CD4-positive, alpha-beta memory T cell (primary cell): ENCODE results near the gene APOL2. TPM values are rescaled to one million over a fixed set of nuclear protein-coding genes. Genes with fewer than 3 reads are reported as not detected.

Source experiments
- CTCF ChIA-PET: fragments of 350-600 bp; sonication (Branson Sonifier 250); formaldehyde crosslinking; loops from one replicate; lab custom pipeline; 2021; ENCODE audit warnings: inconsistent platforms; ENCODE audit not compliant: partially characterized antibody; lab: Charles Lee
- POLR2A ChIA-PET: fragments of 350-600 bp; sonication (Branson Sonifier 250); formaldehyde crosslinking; loops from one replicate; lab custom pipeline; 2021; ENCODE audit not compliant: partially characterized antibody; lab: Charles Lee
- DNase-seq, 5 donors: peaks; one replicate each; pipeline versions ENCODE4 v3.0.0 to v3.0.0-alpha.2; 2020 to 2022; ENCODE audit warnings: mixed read lengths in 1 of 5
- H3K27ac ChIP-seq: one replicate; pipeline ENCODE4 v1.7.0; 2013; ENCODE audit warnings: low read depth, low read length
- H3K27me3 ChIP-seq: 2 replicates; pipeline ENCODE4 v1.7.0; 2013; ENCODE audit warnings: mild to moderate bottlenecking, low read length, moderate library complexity; ENCODE audit not compliant: insufficient read depth
- H3K36me3 ChIP-seq: 2 replicates; pipeline ENCODE4 v1.7.0; 2013; ENCODE audit warnings: mild to moderate bottlenecking, low read length, moderate library complexity; ENCODE audit not compliant: insufficient read depth
- H3K4me1 ChIP-seq: 2 replicates; pipeline ENCODE4 v1.7.0; 2013; ENCODE audit warnings: mild to moderate bottlenecking, low read length, moderate library complexity; ENCODE audit not compliant: insufficient read depth
- H3K4me3 ChIP-seq, 2 donors: one replicate each; pipeline ENCODE4 v1.7.0; 2013; ENCODE audit warnings: low read length in 2 of 2, mild to moderate bottlenecking in 1 of 2
- H3K9me3 ChIP-seq, 2 donors: one replicate each; pipeline ENCODE4 v1.7.0; 2013; ENCODE audit warnings: low read length in 2 of 2, control low read depth in 1 of 2; ENCODE audit not compliant: control insufficient read depth in 1 of 2
- H3K27ac Mint-ChIP-seq, 7 donors: one replicate each; pipeline ENCODE4 v1.8.0; 2020 to 2021; ENCODE audit warnings: mixed read lengths in 7 of 7, mild to moderate bottlenecking in 6 of 7, inconsistent platforms in 3 of 7, moderate library complexity in 3 of 7
- H3K27me3 Mint-ChIP-seq, 2 donors: one replicate each; pipeline ENCODE4 v1.8.0; 2020 to 2021; ENCODE audit warnings: mixed read lengths in 2 of 2
- H3K36me3 Mint-ChIP-seq, 2 donors: one replicate each; pipeline ENCODE4 v1.8.0; 2020 to 2021; ENCODE audit warnings: mixed read lengths in 2 of 2, inconsistent platforms in 1 of 2, mild to moderate bottlenecking in 1 of 2
- H3K4me1 Mint-ChIP-seq, 4 donors: one replicate each; pipeline ENCODE4 v1.8.0; 2020 to 2021; ENCODE audit warnings: mixed read lengths in 4 of 4, mild to moderate bottlenecking in 1 of 4
- H3K4me3 Mint-ChIP-seq, 8 donors: one replicate each; pipeline ENCODE4 v1.8.0; 2020 to 2021; ENCODE audit warnings: mixed read lengths in 8 of 8, mild to moderate bottlenecking in 7 of 8, moderate library complexity in 6 of 8, inconsistent platforms in 3 of 8
- H3K9me3 Mint-ChIP-seq, 8 donors: one replicate each; pipeline ENCODE4 v1.8.0; 2020 to 2021; ENCODE audit warnings: mixed read lengths in 8 of 8, mild to moderate bottlenecking in 5 of 8, inconsistent platforms in 3 of 8, moderate library complexity in 1 of 8
- intact Hi-C: fragments of 100-400 bp; cut with micrococcal nuclease; formaldehyde crosslinking; loops from one replicate; pipeline ENCODE4 v1.15.1; 2023
- polyA plus RNA-seq, 2 donors: library from polyadenylated mRNA; unstranded; fragments of 300-500 nt; fragmentation: Illumina TruSeq; gene quantifications; one replicate each; pipeline ENCODE4 v1.2.3, GENCODE V29; 2021
- total RNA-seq, 2 experiments: library from RNA; stranded (reverse); gene quantifications; one replicate each; pipeline ENCODE4 v1.2.3, GENCODE V29; 2021

Gene APOL2
- total and polyA plus RNA-seq, 4 experiments from 2014 or later: 24.4 to 103 (median 61.7) TPM

- CTCF ChIA-PET: interaction anchor here (0.7 to 6.2 kb wide), 7 partner anchors 12 to 234 kb away, joined by 3 to 47 read pairs (median 4); partner anchors contain the start of gene APOL1
- H3K36me3 Mint-ChIP-seq: peaks cover 54 to 64% of the 10 kb centered on the region in 2 donors
- no peaks in the 10 kb centered on the region for H3K27me3 Mint-ChIP-seq
- Histone ChIP-seq H3K9me3 (no peaks in the 10 kb centered on the region), H3K4me1 (peaks cover 46% of the 10 kb centered on the region), H3K27ac (peak overlapping the region; percentile 81), H3K36me3 (peaks cover 40% of the 10 kb centered on the region), H3K27me3 (no peaks in the 10 kb centered on the region), H3K4me3 (no peak overlapping the region)
- peak overlapping the region; percentile 15 to 99 (median 86) for H3K27ac Mint-ChIP-seq
- peaks cover 0 to 4% (median 0%) of the 10 kb centered on the region in 8 donors for H3K9me3 Mint-ChIP-seq
- POLR2A ChIA-PET: interaction anchor here (0.6 to 4.5 kb wide), 6 partner anchors 16 to 293 kb away, joined by 3 to 17 read pairs (median 4); partner anchors contain the start of genes APOL1, EIF3D and TXN2
- peak overlapping the region; percentile 96 to 100 (median 99) for H3K4me3 Mint-ChIP-seq
- peaks cover 42 to 68% (median 56%) of the 10 kb centered on the region in 4 donors for H3K4me1 Mint-ChIP-seq
- DNase-seq: no peak
- intact Hi-C loops: loop anchor here (5.0 kb wide), 2 partner anchors 79 to 251 kb away; no protein-coding TSS in a partner anchor
Observed at GRCh38 chr22:36236388-36237319, 2.7 kb downstream of the APOL2 start.

GRCh38 chr22:36235585-36235984 is 3.7 kb downstream of the APOL2 start:
- Mint-ChIP-seq H3K27ac (peak overlapping the region; percentile 0 to 76 (median 29)), H3K9me3 (peaks cover 0 to 4% (median 0%) of the 10 kb centered on the region in 8 donors), H3K27me3 (no peaks in the 10 kb centered on the region), H3K4me1 (peaks cover 42 to 68% (median 56%) of the 10 kb centered on the region in 4 donors), H3K4me3 (peak overlapping the region; percentile 51 to 100 (median 86)), H3K36me3 (peaks cover 62 to 75% of the 10 kb centered on the region in 2 donors)
- Histone ChIP-seq H3K27ac (no peak overlapping the region), H3K27me3 (no peaks in the 10 kb centered on the region), H3K4me3 (no peak overlapping the region), H3K36me3 (peaks cover 50% of the 10 kb centered on the region), H3K4me1 (peaks cover 46% of the 10 kb centered on the region), H3K9me3 (no peaks in the 10 kb centered on the region)
- POLR2A ChIA-PET: interaction anchor here (0.6 to 1.4 kb wide), 3 partner anchors 17 to 97 kb away, joined by 3 to 5 read pairs (median 3); partner anchors contain the start of gene APOL1
- intact Hi-C loops: loop anchor here (5.0 kb wide), 2 partner anchors 78 to 252 kb away; no protein-coding TSS in a partner anchor
- CTCF ChIA-PET: interaction anchor here (0.8 to 6.2 kb wide), 2 partner anchors 18 to 51 kb away, joined by 3 to 47 read pairs; partner anchors contain the start of gene APOL1
- no peak for DNase-seq

- POLR2A ChIA-PET: interaction anchor here (1.4 kb wide), 1 partner anchor 23 kb away, joined by 3 read pairs; no protein-coding TSS in a partner anchor
- H3K27ac ChIP-seq: no peak overlapping the region
- no peak overlapping the region for H3K4me3 ChIP-seq
- Mint-ChIP-seq H3K9me3 (peaks cover 0 to 4% (median 0%) of the 10 kb centered on the region in 8 donors), H3K27ac (peak overlapping the region in 6 of 7 donors; percentile 3 to 84 (median 72)), H3K4me3 (peak overlapping the region in 5 of 8 donors; percentile 6 to 99 (median 54)), H3K36me3 (peaks cover 66 to 79% of the 10 kb centered on the region in 2 donors), H3K4me1 (peaks cover 41 to 65% (median 51%) of the 10 kb centered on the region in 4 donors), H3K27me3 (no peaks in the 10 kb centered on the region)
- CTCF ChIA-PET: no interaction called here
- intact Hi-C loops: loop anchor here (5.0 kb wide), 2 partner anchors 78 to 252 kb away; no protein-coding TSS in a partner anchor
- no peaks in the 10 kb centered on the region for H3K9me3 ChIP-seq
- no peaks in the 10 kb centered on the region for H3K27me3 ChIP-seq
- no peak for DNase-seq
- H3K4me1 ChIP-seq: peaks cover 42% of the 10 kb centered on the region
- peaks cover 57% of the 10 kb centered on the region for H3K36me3 ChIP-seq
Observed at GRCh38 chr22:36234919-36235318, 4.4 kb downstream of the APOL2 start.

GRCh38 chr22:36234213-36234612 is 5.1 kb downstream of the APOL2 start:
- Histone ChIP-seq H3K4me3 (no peak overlapping the region), H3K9me3 (no peaks in the 10 kb centered on the region), H3K4me1 (peaks cover 38% of the 10 kb centered on the region), H3K36me3 (peaks cover 61% of the 10 kb centered on the region), H3K27me3 (no peaks in the 10 kb centered on the region), H3K27ac (no peak overlapping the region)
- CTCF ChIA-PET: no interaction called here
- POLR2A ChIA-PET: no interaction called here
- Mint-ChIP-seq H3K27me3 (no peaks in the 10 kb centered on the region), H3K4me3 (peak overlapping the region in 2 of 8 donors; percentile 13 to 65), H3K27ac (peak overlapping the region in 6 of 7 donors; percentile 3 to 69 (median 26)), H3K4me1 (peaks cover 35 to 58% (median 45%) of the 10 kb centered on the region in 4 donors), H3K36me3 (peaks cover 70 to 82% of the 10 kb centered on the region in 2 donors), H3K9me3 (peaks cover 0 to 4% (median 0%) of the 10 kb centered on the region in 8 donors)
- intact Hi-C loops: no loop called here
- no peak for DNase-seq

- peaks cover 0 to 4% (median 0%) of the 10 kb centered on the region in 8 donors for H3K9me3 Mint-ChIP-seq
- peak overlapping the region in 1 of 8 donors; percentile 13 for H3K4me3 Mint-ChIP-seq
- ChIA-PET CTCF (no interaction called here), POLR2A (no interaction called here)
- H3K27me3 Mint-ChIP-seq: no peaks in the 10 kb centered on the region
- Histone ChIP-seq H3K4me3 (no peak overlapping the region), H3K27ac (no peak overlapping the region), H3K36me3 (peaks cover 63% of the 10 kb centered on the region), H3K27me3 (no peaks in the 10 kb centered on the region), H3K9me3 (no peaks in the 10 kb centered on the region), H3K4me1 (peaks cover 38% of the 10 kb centered on the region)
- peak overlapping the region in 4 of 7 donors; percentile 3 to 81 (median 18) for H3K27ac Mint-ChIP-seq
- peaks cover 74 to 83% of the 10 kb centered on the region in 2 donors for H3K36me3 Mint-ChIP-seq
- H3K4me1 Mint-ChIP-seq: peaks cover 34 to 55% (median 43%) of the 10 kb centered on the region in 4 donors
- DNase-seq: no peak
- intact Hi-C loops: no loop called here
Observed at GRCh38 chr22:36233796-36234195, 5.5 kb downstream of the APOL2 start.

GRCh38 chr22:36232715-36233401 is 6.5 kb downstream of the APOL2 start:
- H3K36me3 ChIP-seq: peaks cover 72% of the 10 kb centered on the region
- peaks cover 77 to 85% of the 10 kb centered on the region in 2 donors for H3K36me3 Mint-ChIP-seq
- H3K27ac Mint-ChIP-seq: peak overlapping the region in 5 of 7 donors; percentile 29 to 81 (median 62)
- no peak for DNase-seq
- H3K4me3 Mint-ChIP-seq: no peak overlapping the region
- peaks cover 29 to 49% (median 38%) of the 10 kb centered on the region in 4 donors for H3K4me1 Mint-ChIP-seq
- H3K4me3 ChIP-seq: no peak overlapping the region
- intact Hi-C loops: no loop called here
- no peaks in the 10 kb centered on the region for H3K27me3 ChIP-seq
- H3K9me3 Mint-ChIP-seq: peaks cover 0 to 4% (median 0%) of the 10 kb centered on the region in 8 donors
- CTCF ChIA-PET: no interaction called here
- peaks cover 35% of the 10 kb centered on the region for H3K4me1 ChIP-seq
- POLR2A ChIA-PET: interaction anchor here (0.8 kb wide), 1 partner anchor 9 kb away, joined by 3 read pairs; no protein-coding TSS in a partner anchor
- no peaks in the 10 kb centered on the region for H3K27me3 Mint-ChIP-seq
- H3K27ac ChIP-seq: no peak overlapping the region
- H3K9me3 ChIP-seq: no peaks in the 10 kb centered on the region
